Retinal pigment epithelial cell (primary cell): Measurements from ENCODE around the gene RAB22A.

Source experiments
- DNase-seq: peaks from one replicate; pipeline ENCODE4 v3.0.0-alpha.2; 2010; ENCODE audit warnings: low read depth
- H3K4me3 ChIP-seq: 2 replicates; pipeline ENCODE4 v1.5.1; 2011; ENCODE audit warnings: mild to moderate bottlenecking, low read length, control low read depth, moderate library complexity
- CTCF ChIP-seq: conservative IDR thresholded peaks from 2 replicates; pipeline ENCODE4 v1.5.1; 2011; ENCODE audit warnings: low read depth, low read length, control low read depth, inconsistent platforms

RAB22A gene

GRCh38 chr20:58382096-58382495 lies 72.6 kb downstream of the RAB22A start:
- no peak for DNase-seq
- TF ChIP-seq CTCF, result no peak
- H3K4me3 ChIP-seq, result no peak overlapping the region

DNA sequence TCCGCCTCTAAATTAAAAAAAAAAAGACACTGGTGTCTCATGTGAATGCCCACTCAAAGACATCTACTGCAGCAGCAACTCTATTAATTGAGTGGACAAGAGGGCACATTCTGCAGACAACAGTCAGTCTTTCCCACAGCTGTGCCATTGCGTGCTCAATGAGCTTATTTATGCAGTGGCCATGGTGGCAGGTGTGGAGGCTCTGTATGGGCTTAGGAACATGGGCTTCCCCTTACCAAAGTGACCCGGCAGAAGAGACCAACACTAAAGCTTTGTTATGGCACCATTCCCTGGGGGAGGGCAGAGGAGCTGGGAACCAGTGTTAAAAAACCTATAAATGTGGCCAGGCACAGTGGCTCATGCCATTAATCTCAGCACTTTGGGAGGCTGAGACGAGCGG lies 75.3 kb downstream of the RAB22A start:
- no peak for DNase-seq
- no peak for TF ChIP-seq CTCF
- H3K4me3 ChIP-seq, result no peak overlapping the region

GRCh38 chr20:58388028-58388601 lies 78.6 kb downstream of the RAB22A start:
- DNase-seq, result no peak

DNA sequence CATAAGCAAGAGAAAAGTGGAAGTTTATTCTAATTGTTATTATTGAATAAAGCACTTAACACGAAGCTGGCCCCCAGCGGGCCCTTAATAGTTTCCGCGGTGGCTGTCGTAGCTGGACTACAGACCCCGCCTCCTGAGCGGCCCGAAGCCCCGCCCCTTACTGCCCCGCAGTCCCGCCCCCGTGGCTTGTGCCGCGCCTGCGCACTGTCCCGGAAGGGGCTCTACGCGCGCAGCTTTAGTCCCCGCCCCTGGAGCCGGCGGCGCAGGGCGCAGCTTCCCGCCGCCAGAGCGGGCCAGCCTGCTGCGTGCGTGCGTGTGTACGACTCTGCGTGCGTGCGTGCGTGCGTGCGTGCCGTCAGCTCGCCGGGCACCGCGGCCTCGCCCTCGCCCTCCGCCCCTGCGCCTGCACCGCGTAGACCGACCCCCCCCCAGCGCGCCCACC lies 79.4 kb downstream of the RAB22A start, which contains the start of gene VAPB:
VAPB (plus strand) TSS at position 348 of the 442 bp plus-strand sequence. CDS start 231 bp downstream, outside the sequence.
- peak; percentile 75 for DNase-seq
- no peak for TF ChIP-seq CTCF
- peak within 1 kb of the TSS; percentile 82 for H3K4me3 ChIP-seq

More at GRCh38 chr20:58388028-58388601, 78.6 kb downstream of the RAB22A start:
- TF ChIP-seq CTCF, result no peak
- H3K4me3 ChIP-seq, result peak overlapping the region; percentile 68

- TF ChIP-seq CTCF, result no peak
- DNase-seq, result no peak
- H3K4me3 ChIP-seq, result peak overlapping the region; percentile 82
These were observed 79.9 kb downstream of the RAB22A start for GRCh38 chr20:58389324-58389967.

- H3K4me3 ChIP-seq, result peak overlapping the region; percentile 82
- TF ChIP-seq CTCF, result no peak
- no peak for DNase-seq
These were observed 80.6 kb downstream of the RAB22A start for GRCh38 chr20:58389968-58390658.

GRCh38 chr20:58390659-58391035 lies 81.1 kb downstream of the RAB22A start:
- TF ChIP-seq CTCF, result no peak
- no peak for DNase-seq
- H3K4me3 ChIP-seq, result no peak overlapping the region
